Esophagus squamous epithelium (tissue), 5 donors: ENCODE measurements around the gene PTRH1. TPM values are rescaled to one million over a fixed set of nuclear protein-coding genes. Genes with fewer than 3 reads are reported as not detected.
A peak's percentile ranks its signal among the peaks of the same experiment; 100 is the strongest.

ENCODE experiments used
- DNase-seq: peaks from one replicate; lab custom pipeline; 2025; lab: John Stamatoyannopoulos, UW
- H3K27ac ChIP-seq, 4 donors: fragments of 200-600 bp; sonication (generic); one replicate each; pipeline ENCODE4 v1.5.1; 2016 to 2019; ENCODE audit warnings: mild to moderate bottlenecking in 1 of 4
- H3K27me3 ChIP-seq, 4 donors: fragments of 200-600 bp; sonication (generic); 1 replicate in 3 of 4; 2 replicates in 1 of 4; pipeline versions ENCODE4 v1.5.1 to v1.6.0; 2017 to 2021; ENCODE audit warnings: antibody characterized with exemption in 1 of 4
- H3K36me3 ChIP-seq, 3 donors: fragments of 200-600 bp; sonication (generic); one replicate each; pipeline ENCODE4 v1.5.1; 2016 to 2019
- H3K4me1 ChIP-seq, 3 donors: fragments of 200-600 bp; sonication (generic); one replicate each; pipeline ENCODE4 v1.5.1; 2017 to 2019
- H3K4me3 ChIP-seq, 4 donors: fragments of 200-600 bp; sonication (generic); 1 replicate in 3 of 4; 2 replicates in 1 of 4; pipeline ENCODE4 v1.5.1; 2016 to 2019; ENCODE audit warnings: mild to moderate bottlenecking in 2 of 4, moderate library complexity in 1 of 4
- H3K9me3 ChIP-seq, 3 donors: fragments of 200-600 bp; sonication (generic); one replicate each; pipeline ENCODE4 v1.5.1; 2016 to 2019
- POLR2A ChIP-seq, 4 donors: fragments of 450-650 bp; IDR thresholded peaks; one replicate each; pipeline ENCODE4 v1.6.1; 2017; ENCODE audit warnings: antibody characterized with exemption in 4 of 4, mild to moderate bottlenecking in 4 of 4, moderate library complexity in 3 of 4
- WGBS, 2 donors: methylation state at CpG; one replicate each; pipeline ENCODE4 v1.1.5; 2018; 5-methylcytosine and 5-hydroxymethylcytosine counted together
- intact Hi-C: fragments of 100-400 bp; cut with DNase I; formaldehyde crosslinking; loops from one replicate; pipeline ENCODE4 v1.15.0; 2022
- total RNA-seq, 4 donors: library from RNA; depleted of rRNA; stranded (reverse); fragments of >200 nt; gene quantifications; one replicate each; pipeline ENCODE4 v1.1.0, GENCODE V29; 2016
- TF ChIP-seq, protein P1 (sequence below), 6 experiments: fragments of 450-650 bp in 4 of 6; fragments of 200-600 bp in 2 of 6; sonication (generic) in 2 of 6; IDR thresholded peaks; one replicate each; pipeline ENCODE4 v1.5.1; 2016 to 2019; ENCODE audit warnings: antibody characterized with exemption in 6 of 6, mild to moderate bottlenecking in 4 of 6, moderate library complexity in 4 of 6
- donor health status: DM: yes; HTN: yes; CAD: no.

PTRH1 gene
- total RNA-seq, 4 donors from 2014 or later, result 4.5 to 12.6 (median 11.6) TPM

DNA sequence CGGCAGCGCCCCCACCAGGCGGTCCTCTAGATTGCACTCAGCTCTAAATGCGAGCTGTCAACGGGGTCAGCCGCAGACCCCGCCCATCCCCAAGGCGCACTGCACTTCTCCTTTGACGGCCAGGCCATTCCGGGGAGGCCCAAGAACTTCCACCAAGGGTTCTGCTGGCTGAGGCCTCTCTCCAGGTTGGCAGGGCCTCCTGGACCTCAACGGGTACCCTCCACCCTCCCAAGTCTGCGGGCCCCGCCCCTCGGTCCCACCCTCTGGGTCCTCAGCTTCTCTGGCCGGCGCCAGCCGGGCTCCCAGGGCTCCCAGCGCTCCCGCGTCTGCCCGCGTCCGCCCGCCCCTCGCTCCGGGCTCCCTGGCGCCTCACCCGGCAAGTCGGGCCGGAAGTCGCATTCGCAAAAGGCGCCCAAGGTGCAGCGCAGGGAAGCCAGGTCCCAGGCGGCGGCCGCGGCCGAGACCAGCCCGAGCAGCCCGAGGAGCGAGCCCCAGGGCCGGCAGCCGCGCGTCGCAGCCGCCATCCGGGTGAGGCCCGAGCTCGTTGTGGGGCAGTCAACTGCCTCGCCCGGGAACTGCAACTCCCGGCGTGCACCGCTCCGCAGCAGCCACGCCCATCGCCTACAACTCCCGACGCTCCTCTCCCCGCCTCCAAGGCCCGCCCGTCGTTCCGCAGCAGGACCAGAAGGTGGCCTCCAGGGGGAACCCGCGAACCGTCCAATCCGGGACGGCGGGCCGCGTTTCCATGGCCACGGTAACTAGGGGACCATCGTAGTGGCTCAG lies 19.5 kb upstream of the PTRH1 start, which contains the start of gene TOR2A:
TSS of gene TOR2A (minus strand) at position 548 of the 783 bp plus-strand sequence. CDS start at position 524, 24 bp downstream.
- H3K27ac ChIP-seq, result peak within 1 kb of the TSS; percentile 92 to 98 (median 93)
- DNase-seq, result peak; percentile 69
- WGBS, 2 donors, result 0 to 1% methylated on average over 12 to 32 of the region's 76 CpGs
- H3K36me3 ChIP-seq, result peaks cover 0 to 51% (median 10%) of the 10 kb centered on the region in 3 donors
- intact Hi-C loops, result loop anchor here (5.0 to 10.0 kb wide), 4 partner anchors 47 to 187 kb away; partner anchors contain the start of gene AK1
- peak within 1 kb of the TSS; percentile 56 to 81 (median 68) for H3K4me3 ChIP-seq
- H3K27me3 ChIP-seq, result no peaks in the 10 kb centered on the region
- TF ChIP-seq, protein P1, sequence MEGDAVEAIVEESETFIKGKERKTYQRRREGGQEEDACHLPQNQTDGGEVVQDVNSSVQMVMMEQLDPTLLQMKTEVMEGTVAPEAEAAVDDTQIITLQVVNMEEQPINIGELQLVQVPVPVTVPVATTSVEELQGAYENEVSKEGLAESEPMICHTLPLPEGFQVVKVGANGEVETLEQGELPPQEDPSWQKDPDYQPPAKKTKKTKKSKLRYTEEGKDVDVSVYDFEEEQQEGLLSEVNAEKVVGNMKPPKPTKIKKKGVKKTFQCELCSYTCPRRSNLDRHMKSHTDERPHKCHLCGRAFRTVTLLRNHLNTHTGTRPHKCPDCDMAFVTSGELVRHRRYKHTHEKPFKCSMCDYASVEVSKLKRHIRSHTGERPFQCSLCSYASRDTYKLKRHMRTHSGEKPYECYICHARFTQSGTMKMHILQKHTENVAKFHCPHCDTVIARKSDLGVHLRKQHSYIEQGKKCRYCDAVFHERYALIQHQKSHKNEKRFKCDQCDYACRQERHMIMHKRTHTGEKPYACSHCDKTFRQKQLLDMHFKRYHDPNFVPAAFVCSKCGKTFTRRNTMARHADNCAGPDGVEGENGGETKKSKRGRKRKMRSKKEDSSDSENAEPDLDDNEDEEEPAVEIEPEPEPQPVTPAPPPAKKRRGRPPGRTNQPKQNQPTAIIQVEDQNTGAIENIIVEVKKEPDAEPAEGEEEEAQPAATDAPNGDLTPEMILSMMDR (IDR thresholded peaks at IDR 0.05), result peak; percentile 88 to 99 (median 98)
- peak in 3 of 4 donors; percentile 30 to 94 (median 91) for TF ChIP-seq POLR2A (IDR thresholded peaks at IDR 0.05)
- H3K9me3 ChIP-seq, result no peaks in the 10 kb centered on the region
- H3K4me1 ChIP-seq, result peaks cover 7 to 30% (median 12%) of the 10 kb centered on the region in 3 donors

DNA sequence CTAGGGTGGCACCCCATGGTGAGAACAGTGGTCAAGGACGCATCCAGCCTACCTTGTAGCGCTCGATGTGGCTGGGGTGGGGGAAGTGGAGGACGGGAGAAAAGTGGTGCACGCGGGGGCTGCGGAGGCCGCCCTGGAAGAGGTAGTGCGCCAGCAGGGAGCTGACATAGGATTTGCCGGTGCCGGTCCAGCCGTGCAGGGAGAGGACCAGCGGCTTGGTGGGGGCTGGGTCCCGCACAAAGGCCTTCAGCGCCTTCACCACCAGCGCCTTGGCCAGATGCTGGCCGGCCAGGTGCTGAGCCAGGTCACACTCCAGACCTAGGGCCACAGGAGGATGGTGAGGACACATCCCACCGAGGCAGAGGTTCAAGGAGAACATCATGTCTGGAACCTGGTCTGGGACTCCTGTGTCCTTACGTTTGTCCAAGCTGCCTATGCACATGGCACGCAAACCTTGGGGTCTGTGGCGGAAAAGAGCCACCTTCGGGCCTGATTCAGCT lies 18.8 kb upstream of the PTRH1 start:
- intact Hi-C loops, result loop anchor here (5.0 to 10.0 kb wide), 2 partner anchors 141 to 142 kb away; partner anchors contain the start of gene AK1
- TF ChIP-seq POLR2A (IDR thresholded peaks at IDR 0.05), result no peak
- TF ChIP-seq, protein P1 (IDR thresholded peaks at IDR 0.05), result no peak
- H3K27me3 ChIP-seq, result no peaks in the 10 kb centered on the region
- peaks cover 6 to 24% (median 7%) of the 10 kb centered on the region in 3 donors for H3K4me1 ChIP-seq
- peak overlapping the region; percentile 56 to 81 (median 68) for H3K4me3 ChIP-seq
- no peak for DNase-seq
- peak overlapping the region; percentile 92 to 98 (median 93) for H3K27ac ChIP-seq
- no peaks in the 10 kb centered on the region for H3K9me3 ChIP-seq
- H3K36me3 ChIP-seq, result peaks cover 0 to 44% (median 10%) of the 10 kb centered on the region in 3 donors
- 28 to 45% methylated on average over 4 to 11 of the region's 22 CpGs for WGBS, 2 donors

DNA sequence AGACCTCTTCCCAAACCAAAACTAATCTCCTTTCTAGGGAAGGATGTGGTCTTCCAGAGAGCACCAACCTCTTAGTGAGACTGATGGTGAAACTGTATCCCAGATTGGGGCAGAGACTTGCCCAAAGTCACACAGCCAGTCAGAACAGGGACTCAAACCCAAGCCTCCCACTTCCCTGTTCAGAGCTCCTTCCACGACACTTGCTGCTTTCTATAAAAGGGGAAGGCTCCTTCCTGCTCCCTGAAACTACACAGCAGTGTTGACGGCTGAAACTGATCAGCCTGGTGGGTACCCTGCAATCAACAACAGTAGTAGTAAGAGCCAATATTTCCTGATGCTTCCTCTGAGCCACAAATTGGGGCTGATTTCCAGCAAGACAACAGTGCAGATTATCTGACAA lies 18.2 kb upstream of the PTRH1 start:
- Histone ChIP-seq H3K27ac (peak overlapping the region in 1 of 4 donors; percentile 92), H3K36me3 (peaks cover 0 to 41% (median 10%) of the 10 kb centered on the region in 3 donors), H3K9me3 (no peaks in the 10 kb centered on the region), H3K27me3 (no peaks in the 10 kb centered on the region), H3K4me3 (no peak overlapping the region), H3K4me1 (peaks cover 6 to 24% (median 7%) of the 10 kb centered on the region in 3 donors)
- TF ChIP-seq, protein P1 (IDR thresholded peaks at IDR 0.05), result no peak
- TF ChIP-seq POLR2A (IDR thresholded peaks at IDR 0.05), result no peak
- intact Hi-C loops, result loop anchor here (5.0 to 10.0 kb wide), 2 partner anchors 141 kb away; partner anchors contain the start of gene AK1
- DNase-seq, result no peak
- WGBS, 2 donors, result 63% methylated on average over 2 of the region's 2 CpGs

DNA sequence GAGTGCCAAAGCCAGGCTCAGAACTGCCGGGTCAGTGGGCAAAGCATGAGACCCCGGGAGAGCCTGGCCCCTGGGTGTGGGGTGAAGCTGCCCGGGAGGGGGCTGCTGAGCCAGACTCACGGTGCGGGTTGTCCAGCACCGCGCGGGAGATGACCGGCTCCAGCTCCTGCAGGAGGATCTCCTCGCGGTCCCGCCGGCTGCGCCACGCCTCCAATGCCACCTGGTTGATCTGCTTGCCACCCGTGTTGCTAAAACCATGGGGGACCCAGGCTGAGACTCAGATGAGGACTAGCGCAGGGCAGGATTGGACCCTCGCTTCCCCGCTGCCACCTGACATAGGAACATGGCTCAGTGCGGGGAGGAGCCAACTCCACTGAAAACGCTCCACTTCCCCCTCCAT lies 17.0 kb upstream of the PTRH1 start:
- TF ChIP-seq, protein P1 (IDR thresholded peaks at IDR 0.05), result no peak
- TF ChIP-seq POLR2A (IDR thresholded peaks at IDR 0.05), result no peak
- Histone ChIP-seq H3K4me3 (no peak overlapping the region), H3K27ac (no peak overlapping the region), H3K36me3 (peaks cover 0 to 36% (median 10%) of the 10 kb centered on the region in 3 donors), H3K27me3 (no peaks in the 10 kb centered on the region), H3K4me1 (peaks cover 6 to 24% (median 7%) of the 10 kb centered on the region in 3 donors), H3K9me3 (no peaks in the 10 kb centered on the region)
- intact Hi-C loops, result loop anchor here (5.0 to 10.0 kb wide), 2 partner anchors 140 to 142 kb away; partner anchors contain the start of gene AK1
- DNase-seq, result no peak
- WGBS, 2 donors, result 90% methylated on average over 2 to 7 of the region's 21 CpGs
